Measurements from ENCODE around the gene PPIL6.

PPIL6 gene

DNA sequence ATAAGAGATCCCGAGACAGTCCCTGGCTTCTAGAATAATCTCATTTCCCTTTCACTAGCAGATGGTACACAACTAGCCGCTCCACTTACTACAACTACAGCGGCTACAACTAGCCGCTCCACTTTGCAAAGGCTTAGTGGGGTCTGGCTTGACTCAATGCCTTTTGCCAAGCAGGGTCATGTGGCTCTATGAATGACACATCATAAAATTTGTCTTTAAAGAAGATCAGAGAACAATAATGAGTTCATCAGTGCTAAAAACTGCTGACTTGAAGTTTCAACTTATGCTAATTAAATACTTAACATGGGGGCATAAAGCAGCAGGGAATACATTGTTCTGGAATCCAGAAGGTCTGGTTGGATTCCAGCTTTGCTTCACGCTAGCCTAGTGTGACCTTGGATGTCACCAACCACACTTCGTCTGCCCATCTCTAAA is 17.2 kb upstream of the PPIL6 start:
- Histone ChIP-seq H3K9me3 (ENCODE audit: control insufficient read depth, insufficient read depth, low read length) (no peaks in the 10 kb centered on the region), H3K4me1 (ENCODE audit: insufficient read depth, low read length) (peaks cover 16% of the 10 kb centered on the region; the same call in 1 of the 2 replicates), H3K9ac (ENCODE audit: low read depth, low read length) (no peak overlapping the region), H3K36me3 (ENCODE audit: insufficient read depth, low read length) (no peaks in the 10 kb centered on the region; the same call in 1 of the 2 replicates)

DNA sequence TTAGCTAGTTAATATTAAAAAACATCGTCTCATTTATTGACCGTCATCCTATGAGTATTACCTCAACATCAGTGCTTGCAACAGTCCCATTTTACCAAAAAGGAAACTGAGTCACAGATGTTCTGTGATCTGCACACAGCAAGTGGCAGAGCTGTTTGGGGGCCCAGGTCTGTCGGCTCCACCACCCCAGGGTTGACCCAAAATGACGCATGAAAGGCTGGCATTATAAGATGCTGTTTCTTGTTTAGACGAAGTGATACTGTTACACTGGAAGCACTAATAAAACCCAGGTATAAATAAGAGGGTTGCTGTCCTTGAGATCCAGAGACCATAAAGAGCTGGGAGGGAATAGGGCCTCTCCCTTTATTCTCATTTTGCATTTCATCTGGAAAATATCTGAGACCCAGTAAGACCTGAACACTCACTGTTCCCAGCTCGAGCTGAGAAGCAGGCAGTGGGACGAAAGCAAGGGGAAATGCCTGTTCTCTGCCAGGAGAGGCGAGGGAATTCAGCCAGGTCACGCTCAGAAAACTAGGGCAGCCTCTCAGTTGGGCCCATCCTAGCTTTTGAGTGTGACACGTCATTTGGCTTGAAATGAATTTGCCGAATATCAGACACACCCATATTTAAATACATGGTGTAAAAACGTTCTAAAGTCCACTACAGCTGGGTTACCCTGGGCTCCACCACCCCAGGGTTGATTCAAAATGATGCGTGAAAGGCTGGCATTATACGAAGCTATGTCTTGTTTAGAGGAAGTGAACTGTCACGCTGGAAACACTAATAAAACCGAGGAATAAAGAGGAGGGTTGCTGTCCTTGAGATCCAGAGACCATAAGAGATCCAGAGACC is 16.5 kb upstream of the PPIL6 start:
- Histone ChIP-seq H3K4me1 (ENCODE audit: insufficient read depth, low read length) (peaks cover 16% of the 10 kb centered on the region; the same call in 1 of the 2 replicates), H3K36me3 (ENCODE audit: insufficient read depth, low read length) (no peaks in the 10 kb centered on the region; the same call in none of the 2 replicates), H3K9ac (ENCODE audit: low read depth, low read length) (peak overlapping the region; percentile 79; the same call in 1 of the 2 replicates), H3K9me3 (ENCODE audit: control insufficient read depth, insufficient read depth, low read length) (no peaks in the 10 kb centered on the region)

DNA sequence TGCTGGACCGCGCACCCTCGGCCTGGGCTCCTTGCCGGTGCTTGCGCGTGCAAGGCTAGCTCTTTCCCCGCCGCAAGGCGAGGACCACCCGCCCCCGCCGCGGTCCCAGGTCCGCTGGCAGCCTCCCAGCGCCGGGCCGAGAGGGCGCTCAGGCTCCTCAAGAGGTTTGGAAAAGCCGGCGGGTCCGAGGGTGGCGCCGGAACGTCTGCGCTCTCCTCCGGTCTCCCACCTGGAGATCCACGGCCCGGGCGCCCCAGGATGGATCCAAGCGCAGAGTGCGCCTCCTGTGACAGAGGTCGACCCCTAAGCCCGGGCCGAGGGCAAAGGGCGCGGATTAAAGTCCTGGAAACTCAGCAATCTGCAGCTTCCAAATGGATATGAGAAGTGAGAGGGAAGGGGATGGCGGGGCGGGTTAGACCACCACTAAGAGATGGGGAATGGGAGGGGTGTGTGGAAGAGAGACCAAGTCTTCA is 15.7 kb upstream of the PPIL6 start:
- peaks cover 4% of the 10 kb centered on the region for H3K36me3 ChIP-seq (ENCODE audit: insufficient read depth, low read length)
- H3K4me1 ChIP-seq (ENCODE audit: insufficient read depth, low read length): peaks cover 16% of the 10 kb centered on the region; the same call in 1 of the 2 replicates
- H3K9me3 ChIP-seq (ENCODE audit: control insufficient read depth, insufficient read depth, low read length): no peaks in the 10 kb centered on the region
- peak overlapping the region; percentile 79 for H3K9ac ChIP-seq (ENCODE audit: low read depth, low read length)

DNA sequence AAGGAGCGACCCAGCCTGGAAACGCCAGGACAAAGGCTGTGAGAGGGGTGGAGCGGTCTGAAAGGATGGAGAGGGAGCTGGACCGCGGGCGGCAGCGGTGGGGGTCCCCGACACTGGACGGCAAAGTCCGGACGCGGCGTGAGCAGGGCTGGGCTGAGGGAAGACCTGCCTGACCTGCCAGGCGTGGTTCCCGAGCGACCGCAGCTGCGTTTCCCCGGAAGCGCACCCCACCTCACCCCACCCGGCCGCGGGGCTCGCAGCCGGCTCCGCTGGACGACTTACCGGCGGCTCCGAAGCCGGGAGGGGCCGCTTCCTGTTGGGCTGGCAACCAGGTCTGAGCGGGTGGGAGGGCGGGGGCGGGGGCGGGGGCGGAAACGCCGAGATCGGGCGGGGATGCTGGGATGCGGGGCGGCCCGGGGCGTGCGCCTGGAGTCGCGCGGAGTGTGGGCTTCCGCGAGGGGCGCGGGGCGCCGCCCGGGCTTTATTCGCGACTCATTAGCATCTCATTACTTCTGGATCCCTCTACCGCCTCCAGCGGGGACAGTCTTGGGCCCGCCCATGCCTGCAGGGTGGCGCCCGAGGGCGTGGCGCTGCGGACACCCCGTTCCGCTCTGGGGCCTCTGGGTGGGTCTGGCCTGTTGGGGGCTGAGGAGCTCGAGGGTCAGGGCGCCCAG is 15.1 kb upstream of the PPIL6 start, which contains the start of gene MICAL1:
MICAL1 (minus strand) TSS at position 336 of the 674 bp plus-strand sequence. CDS start 1,576 bp downstream, outside the sequence.
- Histone ChIP-seq H3K36me3 (ENCODE audit: insufficient read depth, low read length) (peaks cover 4% of the 10 kb centered on the region; the same call in 1 of the 2 replicates), H3K4me1 (ENCODE audit: insufficient read depth, low read length) (peaks cover 16% of the 10 kb centered on the region; the same call in 1 of the 2 replicates), H3K9ac (ENCODE audit: low read depth, low read length) (peak within 1 kb of the TSS; percentile 79), H3K9me3 (ENCODE audit: control insufficient read depth, insufficient read depth, low read length) (no peaks in the 10 kb centered on the region)

DNA sequence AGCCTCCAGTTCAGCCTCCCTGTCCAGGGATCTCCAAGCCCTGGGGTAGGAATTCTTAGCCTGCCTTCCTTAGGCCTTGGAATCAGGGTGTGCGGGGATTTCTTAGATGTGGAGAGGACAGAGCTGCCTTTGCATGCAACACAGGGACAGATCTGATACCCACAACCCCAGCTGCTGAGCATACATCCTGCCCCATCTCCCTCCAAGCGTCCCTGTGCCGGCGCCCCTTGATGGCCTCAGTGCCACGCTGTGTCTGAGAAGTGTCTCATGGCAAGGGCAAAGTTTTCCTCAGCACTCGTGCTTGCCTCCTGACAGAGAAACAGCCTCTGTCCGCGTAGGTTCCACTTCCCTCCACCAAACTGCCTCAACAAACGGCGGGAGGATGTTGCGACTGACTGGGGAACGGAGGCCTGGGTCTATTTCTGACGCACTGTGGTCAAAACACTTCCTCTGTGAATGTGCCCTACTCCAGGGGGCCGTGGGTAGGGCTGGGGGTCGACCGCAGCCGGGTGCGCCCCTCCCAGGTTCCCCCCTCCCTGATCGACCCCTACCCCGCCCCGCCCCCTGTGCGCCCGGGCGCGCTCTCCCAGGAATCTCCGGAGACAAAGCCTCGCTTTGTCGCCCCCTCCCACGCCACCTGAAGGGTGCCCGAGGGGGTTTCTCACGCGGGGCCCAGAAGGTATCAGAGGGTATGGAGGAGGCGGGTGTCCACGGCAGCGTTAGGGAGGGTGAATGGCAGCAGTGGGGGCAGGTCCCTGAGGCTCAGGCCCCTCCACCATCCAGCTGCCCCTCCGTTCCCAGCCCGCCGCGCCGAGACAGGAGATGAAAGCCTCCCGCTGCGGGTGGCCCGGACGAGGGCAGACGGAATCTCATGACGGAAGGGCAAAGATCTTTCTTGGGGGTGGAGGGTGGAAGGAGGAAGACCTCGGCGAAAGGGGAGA is 14.3 kb upstream of the PPIL6 start:
- Histone ChIP-seq H3K36me3 (ENCODE audit: insufficient read depth, low read length) (peaks cover 4% of the 10 kb centered on the region; the same call in 1 of the 2 replicates), H3K9ac (ENCODE audit: low read depth, low read length) (peak overlapping the region; percentile 79), H3K9me3 (ENCODE audit: control insufficient read depth, insufficient read depth, low read length) (no peaks in the 10 kb centered on the region), H3K4me1 (ENCODE audit: insufficient read depth, low read length) (peaks cover 16% of the 10 kb centered on the region; the same call in 1 of the 2 replicates)

DNA sequence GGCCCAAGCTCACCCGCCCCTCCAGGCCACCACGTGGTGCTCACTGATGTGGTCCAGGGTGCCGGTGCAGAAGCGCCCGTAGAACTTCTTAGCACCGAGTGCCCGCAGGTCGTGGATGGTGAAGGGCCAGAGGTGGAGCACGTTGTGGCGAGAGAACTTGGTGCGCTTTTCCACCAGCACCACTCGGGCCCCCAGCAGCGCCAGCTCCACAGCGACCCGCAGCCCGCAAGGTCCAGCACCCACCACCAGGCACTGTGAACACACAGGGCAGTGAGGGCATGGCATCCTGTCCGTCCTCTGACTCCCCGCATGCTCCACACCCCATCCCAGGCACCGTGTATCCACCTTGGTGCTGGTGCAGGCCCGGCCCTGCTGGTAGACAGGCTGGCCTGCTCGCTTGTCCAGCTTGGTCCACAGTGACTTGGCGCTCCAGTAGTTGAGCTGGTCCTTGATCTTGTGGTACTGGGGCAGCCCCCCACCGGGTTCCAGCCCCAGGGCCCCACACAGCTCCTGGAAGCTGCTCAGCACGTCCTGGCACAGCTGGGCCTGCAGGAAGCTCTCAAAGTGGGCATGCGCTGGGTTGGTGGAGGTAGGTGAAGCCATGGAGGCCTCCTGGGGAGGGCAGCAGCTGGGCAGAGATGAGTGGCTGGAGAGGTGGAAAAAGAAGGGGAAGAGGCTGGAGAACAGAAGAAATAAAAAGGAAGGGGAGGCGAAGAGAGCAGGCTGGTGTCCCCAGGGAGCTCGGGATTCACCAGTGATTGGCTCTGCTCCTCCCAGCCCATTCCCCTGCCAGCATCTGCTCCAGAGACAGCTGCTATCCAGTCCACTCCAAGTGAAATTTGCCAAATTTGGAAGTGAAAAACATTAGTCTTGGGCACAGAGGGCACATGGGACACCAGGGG is 13.4 kb upstream of the PPIL6 start:
- Histone ChIP-seq H3K4me1 (ENCODE audit: insufficient read depth, low read length) (peaks cover 16% of the 10 kb centered on the region; the same call in 1 of the 2 replicates), H3K9me3 (ENCODE audit: control insufficient read depth, insufficient read depth, low read length) (no peaks in the 10 kb centered on the region)

DNA sequence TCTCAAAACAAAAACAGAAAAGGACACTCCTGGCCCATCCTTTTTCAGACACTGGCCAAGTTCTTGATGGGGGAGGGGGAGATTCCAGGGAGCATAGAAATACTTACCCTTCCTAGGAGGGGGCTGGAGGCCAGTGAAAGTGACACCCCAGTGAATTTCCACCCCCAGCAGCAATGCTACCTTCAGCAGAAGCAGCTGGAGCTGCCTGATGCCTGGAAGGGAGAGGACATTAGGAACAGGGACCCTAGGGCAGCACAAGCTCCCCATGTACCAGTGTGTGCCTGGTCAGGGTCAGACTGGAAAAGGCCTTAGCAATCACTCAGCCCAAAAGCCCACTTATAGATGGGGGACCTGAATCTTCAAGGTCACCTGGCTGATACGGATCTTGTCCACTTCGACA is 12.7 kb upstream of the PPIL6 start:
- H3K9ac ChIP-seq (ENCODE audit: low read depth, low read length): no peak overlapping the region
- H3K4me1 ChIP-seq (ENCODE audit: insufficient read depth, low read length): peaks cover 16% of the 10 kb centered on the region; the same call in 1 of the 2 replicates
- H3K9me3 ChIP-seq (ENCODE audit: control insufficient read depth, insufficient read depth, low read length): no peaks in the 10 kb centered on the region
- H3K36me3 ChIP-seq (ENCODE audit: insufficient read depth, low read length): peaks cover 4% of the 10 kb centered on the region; the same call in 1 of the 2 replicates

More for the DNA sequence above, 13.4 kb upstream of the PPIL6 start:
- Histone ChIP-seq H3K36me3 (ENCODE audit: insufficient read depth, low read length) (peaks cover 4% of the 10 kb centered on the region; the same call in 1 of the 2 replicates), H3K9ac (ENCODE audit: low read depth, low read length) (no peak overlapping the region)

DNA sequence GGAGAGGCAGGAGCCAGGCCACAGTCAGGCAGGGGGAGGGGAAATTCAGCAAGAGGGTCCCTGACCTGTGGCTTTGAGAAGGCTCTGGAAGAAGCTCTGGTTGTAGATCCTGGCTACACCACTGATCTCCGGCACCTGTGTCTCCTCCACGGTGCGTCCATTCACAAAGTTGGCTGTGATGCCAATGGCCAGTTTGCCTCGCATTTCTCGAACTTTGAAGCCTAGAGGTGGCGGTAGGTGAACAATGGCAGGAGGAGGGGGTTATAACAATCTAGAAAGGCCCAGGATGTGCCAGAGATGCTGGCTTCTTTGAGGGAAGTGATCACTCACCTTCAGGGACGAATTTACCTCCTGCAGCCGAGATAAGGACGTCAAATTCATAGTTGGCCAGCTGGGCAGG is 11.8 kb upstream of the PPIL6 start:
- peaks cover 4% of the 10 kb centered on the region; the same call in 1 of the 2 replicates for H3K36me3 ChIP-seq (ENCODE audit: insufficient read depth, low read length)
- H3K9ac ChIP-seq (ENCODE audit: low read depth, low read length): no peak overlapping the region
- H3K4me1 ChIP-seq (ENCODE audit: insufficient read depth, low read length): peaks cover 10% of the 10 kb centered on the region; the same call in 1 of the 2 replicates
- H3K9me3 ChIP-seq (ENCODE audit: control insufficient read depth, insufficient read depth, low read length): no peaks in the 10 kb centered on the region

DNA sequence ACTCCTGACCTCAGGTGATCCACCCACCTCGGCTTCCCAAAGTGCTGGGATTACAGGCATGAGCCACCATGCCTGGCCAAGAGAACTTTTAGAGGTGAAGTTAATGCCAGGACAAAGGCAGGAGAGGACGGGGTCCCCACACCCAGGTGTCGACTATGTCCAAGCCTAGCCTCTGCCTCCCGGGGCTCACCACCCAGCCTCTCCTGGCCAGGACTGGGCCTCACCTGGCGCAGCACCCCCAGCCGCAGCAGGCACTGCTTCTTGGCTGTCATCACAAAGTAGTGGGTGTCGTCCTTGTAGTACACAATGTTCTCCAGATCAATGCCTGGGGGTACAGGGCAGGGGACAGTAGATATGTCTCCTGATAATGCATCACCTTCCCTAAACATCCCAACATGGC is 10.9 kb upstream of the PPIL6 start:
- peaks cover 4% of the 10 kb centered on the region; the same call in 1 of the 2 replicates for H3K36me3 ChIP-seq (ENCODE audit: insufficient read depth, low read length)
- H3K4me1 ChIP-seq (ENCODE audit: insufficient read depth, low read length): peaks cover 6% of the 10 kb centered on the region; the same call in 1 of the 2 replicates
- no peak overlapping the region for H3K9ac ChIP-seq (ENCODE audit: low read depth, low read length)
- H3K9me3 ChIP-seq (ENCODE audit: control insufficient read depth, insufficient read depth, low read length): no peaks in the 10 kb centered on the region

DNA sequence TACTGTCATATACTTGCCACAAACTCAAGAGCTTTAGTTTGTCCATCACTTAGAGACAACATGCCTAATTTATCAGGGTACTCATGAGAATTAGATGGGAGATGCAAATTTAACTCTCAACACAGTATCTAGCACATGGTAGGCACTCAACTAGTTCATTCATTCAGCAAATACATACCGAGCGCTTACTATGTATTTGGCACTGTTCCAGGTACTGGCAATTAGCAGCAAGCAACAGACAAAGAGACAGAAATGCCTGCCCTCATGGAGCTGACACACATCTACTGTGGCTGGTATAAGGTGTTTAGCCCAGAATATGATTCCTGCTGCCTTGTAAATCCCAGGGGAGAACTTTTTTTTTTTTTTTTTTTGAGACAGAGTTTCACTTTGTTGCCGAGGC is 10.4 kb upstream of the PPIL6 start:
- H3K9ac ChIP-seq (ENCODE audit: low read depth, low read length): no peak overlapping the region
- H3K9me3 ChIP-seq (ENCODE audit: control insufficient read depth, insufficient read depth, low read length): no peaks in the 10 kb centered on the region
- peaks cover 6% of the 10 kb centered on the region; the same call in 1 of the 2 replicates for H3K4me1 ChIP-seq (ENCODE audit: insufficient read depth, low read length)
- peaks cover 4% of the 10 kb centered on the region; the same call in 1 of the 2 replicates for H3K36me3 ChIP-seq (ENCODE audit: insufficient read depth, low read length)

DNA sequence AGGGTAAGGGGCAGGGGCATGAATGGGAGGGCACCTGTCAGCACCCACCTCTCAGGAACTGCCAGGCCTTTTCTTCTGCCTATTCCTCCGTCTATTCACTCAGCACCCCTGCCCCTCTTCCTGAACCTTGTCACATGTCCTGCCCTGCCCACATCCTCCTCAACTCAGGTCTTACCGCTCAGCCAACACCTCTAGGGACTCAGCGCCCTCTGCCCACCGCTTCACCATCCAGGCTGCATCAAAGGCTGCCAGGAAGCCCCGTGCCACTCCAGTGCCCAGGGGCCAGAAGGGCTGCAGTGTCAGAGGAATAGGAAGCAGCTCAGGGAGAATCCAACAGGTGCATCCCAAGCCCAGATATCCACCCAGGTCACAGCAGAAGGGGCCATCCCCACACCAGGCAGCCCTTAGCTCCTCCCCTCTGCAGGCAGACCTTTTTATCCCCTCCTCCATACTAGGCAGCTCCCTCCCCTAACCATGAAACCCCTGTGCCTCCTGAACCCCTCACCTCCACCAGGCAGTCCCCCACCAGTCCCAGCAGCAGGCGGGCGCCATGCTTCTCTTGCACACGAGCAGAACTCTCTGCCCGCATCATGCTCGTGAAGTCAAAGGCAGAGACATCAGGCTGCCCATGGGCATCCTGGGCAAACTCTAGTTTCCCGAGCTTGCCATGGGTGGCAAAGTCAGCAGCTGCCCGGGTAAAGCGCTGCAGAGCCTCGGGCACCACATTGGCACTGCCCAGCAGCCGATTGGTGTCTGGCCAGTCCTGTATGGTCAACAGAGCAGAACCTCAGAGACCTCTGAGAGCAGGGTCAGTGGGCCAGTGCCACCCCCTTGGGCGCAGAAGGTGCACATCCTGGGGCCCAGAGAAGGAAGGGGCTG is 9.6 kb upstream of the PPIL6 start:
- no peak overlapping the region for H3K9ac ChIP-seq (ENCODE audit: low read depth, low read length)
- no peaks in the 10 kb centered on the region for H3K9me3 ChIP-seq (ENCODE audit: control insufficient read depth, insufficient read depth, low read length)
- H3K36me3 ChIP-seq (ENCODE audit: insufficient read depth, low read length): peaks cover 4% of the 10 kb centered on the region; the same call in 1 of the 2 replicates
- peaks cover 6% of the 10 kb centered on the region; the same call in 1 of the 2 replicates for H3K4me1 ChIP-seq (ENCODE audit: insufficient read depth, low read length)

All from ES-I3 (cell line).